GM12891 (cell line): ENCODE measurements around the gene DUSP7.

Source experiments
- POLR2A ChIP-seq: IDR thresholded peaks from 2 replicates; pipeline ENCODE4 v1.6.1; 2011; ENCODE audit warnings: low read depth, low read length, control low read depth
- POLR2AphosphoS5 ChIP-seq: IDR thresholded peaks from 2 replicates; pipeline ENCODE4 v1.6.1; 2011; ENCODE audit warnings: low read depth, low read length, control low read depth
- TAF1 ChIP-seq: IDR thresholded peaks from 2 replicates; pipeline ENCODE4 v1.6.1; 2011; ENCODE audit warnings: low read depth, low read length, control low read depth

GRCh38 chr3:52086976-52087663 is 30.7 kb upstream of the DUSP7 start:
- TF ChIP-seq POLR2A, result no peak
- no peak for TF ChIP-seq POLR2AphosphoS5
- TF ChIP-seq TAF1, result no peak
